ENCODE measurements around the gene LIME1.

Gene LIME1

DNA sequence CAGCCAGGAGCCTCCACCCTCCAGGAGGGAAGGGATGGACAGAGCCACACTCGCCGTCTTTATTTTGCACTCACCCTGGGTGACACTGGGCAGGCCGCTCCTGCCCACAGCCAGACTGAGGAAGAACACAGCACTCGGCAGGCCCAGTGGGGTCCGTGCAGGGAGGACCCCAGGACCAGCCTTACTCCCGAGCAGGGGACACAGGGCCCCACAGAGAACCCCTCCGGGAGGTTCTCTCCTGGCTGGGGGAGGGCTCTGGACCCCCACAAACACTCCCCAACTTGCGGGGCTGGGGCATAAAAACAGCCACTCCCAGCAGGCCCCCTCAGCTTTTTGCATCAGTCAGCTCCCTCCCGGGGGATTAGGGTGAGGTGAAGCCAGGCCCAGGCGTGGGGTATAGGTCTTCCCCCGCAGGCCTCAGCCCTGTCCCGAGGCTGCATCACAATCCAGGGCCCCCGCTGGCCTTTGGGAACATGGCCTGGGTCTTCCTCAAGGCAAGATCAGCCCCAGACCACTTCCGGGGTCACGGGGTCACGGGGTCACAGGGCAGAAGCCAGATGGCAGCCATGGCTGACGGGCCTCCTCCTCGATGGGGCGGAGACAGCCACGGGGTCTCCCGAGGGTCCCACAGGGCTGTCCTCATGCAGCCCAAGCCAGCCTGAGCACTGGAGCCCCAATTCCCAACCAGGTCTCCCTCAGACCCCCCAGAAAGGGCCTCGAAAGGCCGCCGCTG lies 36.8 kb upstream of the LIME1 start:
- Histone ChIP-seq H3K4me2 (ENCODE audit: low read length) (peak overlapping the region; percentile 74), H3K4me3 (ENCODE audit: low read length) (peak overlapping the region; percentile 55), H3K36me3 (ENCODE audit: insufficient read depth, low read length) (peaks cover 34% of the 10 kb centered on the region), H3K4me1 (ENCODE audit: control insufficient read depth, insufficient read depth, low read length) (peaks cover 40% of the 10 kb centered on the region), H3K9ac (ENCODE audit: low read depth, low read length) (peak overlapping the region; percentile 68), H3K27me3 (ENCODE audit: control insufficient read depth, insufficient read depth, low read length) (no peaks in the 10 kb centered on the region), H3K9me3 (replicated peaks; ENCODE audit: low read length) (no peaks in the 10 kb centered on the region)

DNA sequence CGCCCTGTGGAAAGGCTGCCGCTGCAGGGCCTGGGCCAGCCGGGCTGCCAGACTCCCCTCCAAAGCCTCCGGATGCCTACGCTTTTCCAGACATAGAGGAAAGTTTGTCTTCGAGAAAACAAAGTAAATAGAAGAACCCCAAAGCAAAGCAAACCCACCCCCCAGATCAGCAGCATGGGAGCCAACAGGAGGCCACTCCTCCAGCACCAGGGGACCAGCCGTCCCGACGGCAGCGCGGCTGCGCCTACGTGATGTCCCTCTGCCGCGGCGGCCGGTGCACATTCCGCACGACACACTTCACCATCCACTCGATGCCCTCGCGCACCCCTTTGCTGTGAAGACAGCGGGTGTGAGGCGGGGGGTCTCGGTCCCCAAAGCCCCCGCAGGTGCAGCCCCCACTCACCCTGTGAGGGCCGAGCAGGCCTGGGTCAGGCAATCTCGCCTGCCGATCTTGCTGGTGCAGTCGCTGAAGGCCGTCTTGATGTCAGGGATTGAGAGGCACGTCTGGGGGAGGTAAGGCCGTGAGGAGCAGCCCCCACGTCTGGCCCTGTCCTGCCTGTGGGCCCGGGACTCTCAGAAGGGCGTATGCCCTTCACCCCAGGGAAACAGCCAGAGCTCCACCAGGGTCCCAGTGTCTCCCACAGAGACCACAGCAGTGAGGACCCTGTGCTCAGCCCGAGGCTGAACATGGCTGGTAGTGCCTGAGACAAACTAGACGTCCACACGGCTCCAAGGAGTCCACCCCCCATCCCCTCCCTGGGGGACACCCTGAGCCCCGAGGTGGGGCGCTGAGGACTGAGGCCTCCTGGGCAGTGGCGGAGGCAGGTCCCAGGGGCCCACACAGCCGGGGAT lies 36.0 kb upstream of the LIME1 start:
- Histone ChIP-seq H3K27me3 (ENCODE audit: control insufficient read depth, insufficient read depth, low read length) (no peaks in the 10 kb centered on the region), H3K4me1 (ENCODE audit: control insufficient read depth, insufficient read depth, low read length) (peaks cover 40% of the 10 kb centered on the region), H3K4me3 (ENCODE audit: low read length) (no peak overlapping the region), H3K36me3 (ENCODE audit: insufficient read depth, low read length) (peaks cover 37% of the 10 kb centered on the region), H3K9me3 (replicated peaks; ENCODE audit: low read length) (no peaks in the 10 kb centered on the region), H3K4me2 (ENCODE audit: low read length) (no peak overlapping the region), H3K9ac (ENCODE audit: low read depth, low read length) (peak overlapping the region; percentile 68)

DNA sequence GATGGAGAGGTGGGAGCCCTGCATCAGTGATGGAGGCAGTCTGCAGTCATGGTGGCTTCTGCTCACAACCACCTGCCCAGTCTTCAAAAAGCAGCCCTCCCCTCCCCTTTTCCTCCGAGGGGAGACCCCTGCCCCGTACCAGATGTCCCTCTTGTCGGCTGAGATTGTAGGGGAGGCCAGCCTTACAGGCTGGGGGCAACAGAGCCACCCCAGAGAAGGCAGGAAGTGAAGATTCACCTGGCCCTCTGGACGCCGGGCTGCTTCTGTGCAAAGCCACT lies 35.5 kb upstream of the LIME1 start:
- Histone ChIP-seq H3K4me3 (ENCODE audit: low read length) (no peak overlapping the region), H3K9ac (ENCODE audit: low read depth, low read length) (no peak overlapping the region), H3K27me3 (ENCODE audit: control insufficient read depth, insufficient read depth, low read length) (no peaks in the 10 kb centered on the region), H3K36me3 (ENCODE audit: insufficient read depth, low read length) (peaks cover 38% of the 10 kb centered on the region), H3K4me1 (ENCODE audit: control insufficient read depth, insufficient read depth, low read length) (peaks cover 40% of the 10 kb centered on the region), H3K4me2 (ENCODE audit: low read length) (no peak overlapping the region), H3K9me3 (replicated peaks; ENCODE audit: low read length) (no peaks in the 10 kb centered on the region)

DNA sequence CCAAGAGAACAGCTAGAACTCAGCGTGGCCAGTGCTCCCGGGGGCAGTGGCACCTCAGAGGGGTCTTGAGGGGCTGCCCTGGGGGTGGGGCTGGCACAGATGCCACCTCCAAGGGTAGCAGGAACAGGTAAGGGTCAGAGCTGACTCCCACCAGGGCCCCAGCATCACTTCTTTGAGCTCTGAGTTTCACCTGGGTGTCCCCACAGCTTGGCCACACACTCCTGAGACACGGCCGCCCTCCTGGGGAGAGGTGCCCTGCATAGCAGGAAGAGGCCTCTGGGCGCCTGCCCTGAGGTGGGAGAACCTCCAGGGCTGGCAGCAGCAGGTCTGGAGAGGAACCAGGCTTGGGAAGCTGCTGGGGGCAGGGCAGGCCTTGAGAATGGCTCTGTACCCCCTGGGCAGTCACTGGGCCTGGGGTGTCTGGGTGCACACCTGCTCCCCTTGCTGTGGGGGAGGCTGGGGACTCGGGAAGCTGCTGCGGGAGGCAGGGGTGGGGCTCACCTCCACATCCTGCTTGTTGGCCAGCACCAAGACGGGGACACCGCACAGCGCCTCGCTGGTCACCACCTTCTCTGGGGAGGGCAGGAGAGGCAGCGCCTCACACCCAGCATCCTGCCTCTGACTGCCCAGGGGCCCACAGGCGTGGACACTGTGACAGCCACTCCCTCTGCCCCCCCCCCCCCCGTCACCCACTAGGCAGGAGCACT lies 35.0 kb upstream of the LIME1 start:
- H3K27me3 ChIP-seq (ENCODE audit: control insufficient read depth, insufficient read depth, low read length), result no peaks in the 10 kb centered on the region
- peaks cover 43% of the 10 kb centered on the region for H3K36me3 ChIP-seq (ENCODE audit: insufficient read depth, low read length)
- H3K4me1 ChIP-seq (ENCODE audit: control insufficient read depth, insufficient read depth, low read length), result peaks cover 43% of the 10 kb centered on the region
- H3K4me3 ChIP-seq (ENCODE audit: low read length), result no peak overlapping the region
- no peak overlapping the region for H3K9ac ChIP-seq (ENCODE audit: low read depth, low read length)
- no peaks in the 10 kb centered on the region for H3K9me3 ChIP-seq (replicated peaks; ENCODE audit: low read length)
- H3K4me2 ChIP-seq (ENCODE audit: low read length), result no peak overlapping the region

DNA sequence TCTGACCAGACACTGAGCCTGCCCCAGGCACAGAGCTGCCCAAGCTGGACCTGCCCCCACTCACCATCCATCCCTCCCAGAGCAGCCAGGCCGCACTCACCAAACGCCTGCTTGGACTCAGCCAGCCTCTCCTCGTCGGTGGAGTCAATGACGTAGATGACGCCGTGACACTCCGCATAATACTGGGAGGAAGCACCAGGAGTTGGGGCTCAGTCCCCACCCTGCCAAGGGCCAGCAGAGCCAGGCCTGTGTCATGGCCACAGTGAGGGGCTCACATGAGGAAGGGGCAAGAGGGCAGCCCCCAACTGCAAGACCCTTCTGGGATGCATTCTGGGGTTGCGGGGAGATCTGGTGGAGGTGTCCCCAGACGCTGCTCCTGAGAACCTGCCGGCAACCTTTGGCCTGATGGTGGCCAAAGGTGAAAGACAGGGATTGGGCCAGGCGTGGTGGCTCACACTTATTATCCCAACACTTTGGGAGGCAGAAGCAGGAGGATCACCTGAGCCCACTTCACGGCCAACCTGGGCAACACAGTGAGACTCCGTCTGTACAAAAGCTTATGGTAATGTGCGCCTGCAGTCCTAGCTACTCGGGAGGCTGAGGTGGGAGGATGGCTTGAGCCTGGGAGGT lies 34.3 kb upstream of the LIME1 start:
- H3K36me3 ChIP-seq (ENCODE audit: insufficient read depth, low read length), result peaks cover 46% of the 10 kb centered on the region
- no peak overlapping the region for H3K9ac ChIP-seq (ENCODE audit: low read depth, low read length)
- H3K4me1 ChIP-seq (ENCODE audit: control insufficient read depth, insufficient read depth, low read length), result peaks cover 42% of the 10 kb centered on the region
- no peak overlapping the region for H3K4me3 ChIP-seq (ENCODE audit: low read length)
- no peaks in the 10 kb centered on the region for H3K27me3 ChIP-seq (ENCODE audit: control insufficient read depth, insufficient read depth, low read length)
- H3K4me2 ChIP-seq (ENCODE audit: low read length), result no peak overlapping the region
- no peaks in the 10 kb centered on the region for H3K9me3 ChIP-seq (replicated peaks; ENCODE audit: low read length)

DNA sequence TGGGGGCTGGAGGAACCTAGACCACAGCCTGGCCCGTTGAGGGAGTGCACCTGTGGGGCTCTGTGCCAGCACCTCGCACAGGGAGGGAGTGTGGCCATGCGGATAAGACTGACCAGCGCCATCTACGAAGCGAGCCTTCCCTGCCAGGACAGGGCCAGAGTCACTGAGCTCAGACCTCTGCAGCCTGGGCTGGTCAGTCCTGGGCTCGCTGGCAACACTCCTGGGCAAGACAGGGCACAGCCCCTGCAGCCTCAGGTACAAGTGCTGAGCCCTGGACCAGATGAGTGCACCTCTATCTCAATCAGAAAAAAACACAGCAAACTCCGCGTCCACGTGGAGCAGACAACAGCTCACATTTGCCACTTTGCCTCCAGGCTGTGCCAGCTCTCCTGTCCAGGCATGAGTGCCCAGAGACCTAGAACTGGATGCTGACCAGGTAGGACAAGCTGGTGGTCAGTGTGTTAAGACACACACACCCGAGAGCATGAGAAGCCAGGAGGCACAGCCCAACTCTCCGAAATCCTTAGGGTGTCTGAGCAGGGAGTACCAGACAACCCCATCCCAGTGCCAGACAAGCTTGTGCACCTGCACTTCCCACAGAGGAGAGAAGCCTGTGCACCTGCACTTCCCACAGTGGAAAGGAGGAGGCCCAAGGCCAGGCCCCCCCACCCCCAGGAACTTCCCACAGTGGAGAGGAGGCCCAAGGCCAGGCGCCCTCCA lies 33.6 kb upstream of the LIME1 start:
- peaks cover 35% of the 10 kb centered on the region for H3K4me1 ChIP-seq (ENCODE audit: control insufficient read depth, insufficient read depth, low read length)
- H3K4me3 ChIP-seq (ENCODE audit: low read length), result no peak overlapping the region
- H3K4me2 ChIP-seq (ENCODE audit: low read length), result no peak overlapping the region
- no peak overlapping the region for H3K9ac ChIP-seq (ENCODE audit: low read depth, low read length)
- peaks cover 41% of the 10 kb centered on the region for H3K36me3 ChIP-seq (ENCODE audit: insufficient read depth, low read length)
- H3K27me3 ChIP-seq (ENCODE audit: control insufficient read depth, insufficient read depth, low read length), result no peaks in the 10 kb centered on the region
- no peaks in the 10 kb centered on the region for H3K9me3 ChIP-seq (replicated peaks; ENCODE audit: low read length)

DNA sequence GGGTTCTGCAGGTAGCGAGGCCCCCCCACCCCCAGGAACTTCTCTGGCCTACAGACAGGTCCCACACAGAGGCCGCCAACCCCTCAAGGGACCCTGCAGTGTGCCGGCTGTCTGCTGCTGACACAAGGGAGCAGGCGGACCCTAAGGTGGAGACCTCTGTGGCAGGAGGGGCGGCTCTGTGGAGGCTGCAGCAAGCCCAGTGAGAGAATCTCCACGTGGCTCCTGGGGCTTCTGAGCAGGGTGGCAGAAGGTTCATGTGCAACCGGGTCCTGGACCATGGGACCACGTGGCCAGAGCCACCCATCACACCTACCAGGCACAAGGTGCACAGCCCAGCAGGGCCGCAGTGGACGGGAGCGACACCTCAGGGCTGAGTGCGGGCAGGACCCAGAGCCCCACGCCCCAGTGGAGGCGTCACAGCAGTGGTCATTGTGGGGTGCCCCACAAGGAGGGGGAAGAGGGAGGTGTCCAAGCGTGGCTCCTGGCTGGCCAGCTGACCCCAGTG lies 32.9 kb upstream of the LIME1 start:
- Histone ChIP-seq H3K9ac (ENCODE audit: low read depth, low read length) (no peak overlapping the region), H3K4me3 (ENCODE audit: low read length) (no peak overlapping the region), H3K4me1 (ENCODE audit: control insufficient read depth, insufficient read depth, low read length) (peaks cover 30% of the 10 kb centered on the region), H3K36me3 (ENCODE audit: insufficient read depth, low read length) (peaks cover 38% of the 10 kb centered on the region), H3K9me3 (replicated peaks; ENCODE audit: low read length) (no peaks in the 10 kb centered on the region), H3K27me3 (ENCODE audit: control insufficient read depth, insufficient read depth, low read length) (no peaks in the 10 kb centered on the region), H3K4me2 (ENCODE audit: low read length) (no peak overlapping the region)

DNA sequence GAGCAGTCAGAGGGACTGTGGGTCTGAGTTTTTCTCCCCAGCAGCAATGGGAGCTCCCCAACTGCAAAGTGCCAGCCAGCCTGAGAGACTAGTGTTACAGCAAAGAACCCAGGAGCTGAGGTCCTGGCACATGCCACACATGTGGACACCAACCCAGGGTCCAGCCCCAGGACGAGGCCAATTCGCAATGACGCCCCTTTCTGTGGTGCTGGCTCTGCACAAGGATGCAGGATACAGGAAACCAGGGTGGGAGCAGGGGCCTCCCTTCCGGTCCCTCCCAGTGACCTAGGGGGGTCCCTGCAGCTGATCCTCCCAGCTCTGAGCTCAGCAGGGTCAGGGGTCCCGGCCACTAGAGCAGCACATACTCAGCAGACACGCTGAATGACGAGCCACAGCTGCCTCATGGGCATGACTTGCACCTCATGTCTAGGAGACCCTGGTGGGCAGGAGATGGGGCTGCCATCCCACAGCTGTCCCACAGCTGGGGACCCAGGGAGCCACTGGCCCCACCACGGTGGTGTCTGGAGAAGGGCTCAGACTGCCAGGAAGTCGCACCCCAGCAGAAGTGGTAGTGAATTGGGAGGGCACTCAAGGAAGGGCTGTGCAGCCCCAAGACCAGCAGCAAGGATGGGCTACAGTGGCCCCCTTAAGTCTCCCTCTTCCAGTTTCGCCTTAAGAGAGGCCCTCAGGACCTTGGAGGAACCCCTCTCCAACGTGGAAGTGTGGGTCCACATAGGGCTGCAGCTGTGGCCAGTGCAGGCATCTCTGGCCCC lies 32.3 kb upstream of the LIME1 start:
- H3K4me2 ChIP-seq (ENCODE audit: low read length), result no peak overlapping the region

DNA sequence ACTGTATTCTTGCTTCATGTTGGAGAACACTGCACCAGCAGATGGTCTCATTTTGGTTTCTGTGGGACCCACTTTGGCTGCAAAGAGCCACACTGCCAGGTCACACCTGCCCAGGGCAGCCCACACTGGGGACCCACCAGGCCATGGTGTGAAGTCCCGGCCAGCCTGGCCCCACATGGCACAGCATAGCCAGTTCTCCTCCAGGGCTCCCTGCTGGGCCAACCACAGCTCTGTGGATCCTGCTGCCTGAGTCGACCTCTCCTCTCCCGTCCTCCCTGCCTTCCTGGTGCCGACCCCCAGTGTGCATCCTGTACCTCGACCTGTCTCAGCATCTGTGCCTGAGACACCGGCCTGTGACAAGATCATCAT lies 31.7 kb upstream of the LIME1 start:
- Histone ChIP-seq H3K9ac (ENCODE audit: low read depth, low read length) (no peak overlapping the region), H3K4me2 (ENCODE audit: low read length) (no peak overlapping the region), H3K4me1 (ENCODE audit: control insufficient read depth, insufficient read depth, low read length) (peaks cover 26% of the 10 kb centered on the region), H3K9me3 (replicated peaks; ENCODE audit: low read length) (no peaks in the 10 kb centered on the region), H3K4me3 (ENCODE audit: low read length) (no peak overlapping the region), H3K36me3 (ENCODE audit: insufficient read depth, low read length) (peaks cover 46% of the 10 kb centered on the region), H3K27me3 (ENCODE audit: control insufficient read depth, insufficient read depth, low read length) (no peaks in the 10 kb centered on the region)

More for the DNA sequence above, 32.3 kb upstream of the LIME1 start:
- Histone ChIP-seq H3K4me1 (ENCODE audit: control insufficient read depth, insufficient read depth, low read length) (peaks cover 30% of the 10 kb centered on the region), H3K36me3 (ENCODE audit: insufficient read depth, low read length) (peaks cover 42% of the 10 kb centered on the region), H3K4me3 (ENCODE audit: low read length) (no peak overlapping the region), H3K9me3 (replicated peaks; ENCODE audit: low read length) (no peaks in the 10 kb centered on the region), H3K9ac (ENCODE audit: low read depth, low read length) (no peak overlapping the region), H3K27me3 (ENCODE audit: control insufficient read depth, insufficient read depth, low read length) (no peaks in the 10 kb centered on the region)

DNA sequence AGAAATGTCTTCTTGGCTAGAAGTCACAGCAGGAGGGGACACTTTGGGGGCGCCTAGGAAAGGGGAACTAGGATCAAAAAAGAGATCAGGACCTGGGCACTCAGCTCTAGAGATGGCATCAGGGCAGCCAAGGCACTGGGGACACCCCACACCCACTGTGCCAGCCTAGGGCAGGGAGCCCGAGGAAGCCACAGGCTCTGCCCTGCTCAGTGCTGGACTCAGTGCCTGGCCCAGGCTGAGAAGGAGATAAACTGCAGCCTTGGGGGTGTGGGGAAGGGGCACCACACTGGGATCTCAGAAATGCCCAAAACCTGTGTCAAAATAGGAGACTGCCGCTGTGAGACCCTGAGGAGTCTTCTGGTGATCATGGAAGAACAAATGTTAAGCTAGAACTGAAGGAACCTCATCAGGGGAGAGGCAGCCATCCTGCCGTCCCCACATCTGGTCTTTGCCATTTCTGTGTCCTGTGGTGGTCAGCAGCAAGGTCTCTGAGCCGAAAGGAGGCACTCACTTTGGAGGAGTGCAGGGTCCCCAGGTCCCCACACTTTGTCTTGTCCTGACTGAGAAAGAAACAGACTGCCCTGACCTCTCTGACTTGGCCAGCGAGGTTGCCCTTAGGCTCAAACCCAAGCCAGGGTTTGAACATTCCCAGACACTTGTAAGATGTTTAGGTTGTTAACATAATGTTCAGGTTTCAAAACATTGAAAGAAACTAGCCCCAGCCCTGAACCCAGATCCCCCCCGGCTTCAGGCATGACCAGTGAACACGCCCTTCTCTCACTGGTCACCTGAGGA lies 31.0 kb upstream of the LIME1 start:
- Histone ChIP-seq H3K4me2 (ENCODE audit: low read length) (peak overlapping the region; percentile 91), H3K36me3 (ENCODE audit: insufficient read depth, low read length) (peaks cover 44% of the 10 kb centered on the region), H3K4me3 (ENCODE audit: low read length) (no peak overlapping the region), H3K9ac (ENCODE audit: low read depth, low read length) (peak overlapping the region; percentile 98), H3K27me3 (ENCODE audit: control insufficient read depth, insufficient read depth, low read length) (no peaks in the 10 kb centered on the region), H3K9me3 (replicated peaks; ENCODE audit: low read length) (no peaks in the 10 kb centered on the region), H3K4me1 (ENCODE audit: control insufficient read depth, insufficient read depth, low read length) (peaks cover 22% of the 10 kb centered on the region)
